ENCODE measurements around the gene ZEB2.

Gene ZEB2

DNA sequence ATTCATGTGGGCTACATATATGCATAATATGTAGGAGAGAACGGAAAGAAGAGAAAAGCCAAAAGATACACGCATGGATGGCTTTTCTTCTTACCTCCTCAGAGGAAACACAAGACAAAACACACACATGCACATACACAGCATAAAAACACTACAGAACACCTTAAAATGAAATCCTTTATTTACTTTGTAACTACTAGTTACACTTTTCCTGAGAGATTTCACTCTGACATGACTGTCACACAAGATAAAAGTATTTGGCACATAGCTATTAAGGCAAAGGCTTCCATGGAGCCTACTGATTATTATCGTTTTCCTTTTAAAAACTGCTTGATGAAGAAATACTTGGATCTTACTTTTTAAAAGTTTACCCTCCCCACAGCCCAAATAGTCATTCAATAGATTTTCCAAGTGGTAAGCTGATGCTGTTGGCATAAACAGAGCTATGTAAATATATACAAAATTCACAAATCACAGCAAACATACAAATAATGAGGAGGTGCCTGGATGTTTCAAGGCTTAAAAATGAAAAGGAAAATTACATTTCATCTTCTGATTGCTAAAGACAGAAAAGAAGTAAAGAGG is 8.6 kb downstream of the ZEB2 start:
- peak overlapping the region; percentile 86 for H3K4me3 ChIP-seq (ENCODE audit: low read length)
- H3K36me3 ChIP-seq (ENCODE audit: control insufficient read depth, insufficient read depth, low read length, severe bottlenecking), result peaks cover 4% of the 10 kb centered on the region
- no peak for DNase-seq (ENCODE audit: low read depth)
- peak overlapping the region; percentile 99 for H3K9ac ChIP-seq (ENCODE audit: low read length)
- H3K4me1 ChIP-seq (ENCODE audit: control insufficient read depth, insufficient read depth, low read length), result peaks cover 82% of the 10 kb centered on the region
- no peaks in the 10 kb centered on the region for H3K9me3 ChIP-seq (ENCODE audit: control insufficient read depth, low read length)
- no peaks in the 10 kb centered on the region for H3K27me3 ChIP-seq (replicated peaks; ENCODE audit: control insufficient read depth, insufficient read depth, low read length)

DNA sequence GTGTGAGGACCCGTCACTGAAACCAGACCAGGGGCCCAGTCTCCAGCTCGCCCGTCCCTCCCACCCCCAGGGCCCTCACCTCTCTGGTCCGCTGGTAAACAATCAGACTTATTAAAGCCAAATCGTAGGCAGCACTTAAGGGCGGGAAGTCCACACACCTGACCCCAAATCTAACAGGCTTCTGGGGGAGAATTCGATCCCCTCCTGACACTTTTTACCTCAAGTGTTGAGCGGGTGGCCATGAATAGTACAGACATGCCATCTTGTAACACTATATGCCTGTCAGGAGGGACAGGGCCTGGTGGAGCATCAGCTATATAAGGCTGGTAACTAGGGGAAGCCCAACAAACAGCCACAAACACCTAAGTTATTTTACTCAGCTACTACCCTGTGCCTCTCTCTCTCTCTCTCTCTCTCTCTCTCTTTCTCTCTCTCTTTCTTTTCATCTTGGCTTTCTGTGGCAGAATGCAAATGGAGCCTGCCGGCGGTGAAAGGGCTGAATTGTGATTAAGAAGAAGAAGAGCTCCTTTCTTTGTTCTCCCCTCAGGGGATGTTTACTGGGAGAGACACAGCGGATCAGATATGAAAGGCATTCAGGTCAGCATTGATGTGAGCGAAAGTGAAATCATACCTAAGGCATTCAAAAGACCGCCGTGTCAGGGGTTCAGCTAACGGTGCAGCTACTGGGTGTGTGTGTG is 9.5 kb downstream of the ZEB2 start:
- Histone ChIP-seq H3K36me3 (ENCODE audit: control insufficient read depth, insufficient read depth, low read length, severe bottlenecking) (peaks cover 4% of the 10 kb centered on the region), H3K9me3 (ENCODE audit: control insufficient read depth, low read length) (no peaks in the 10 kb centered on the region), H3K27me3 (replicated peaks; ENCODE audit: control insufficient read depth, insufficient read depth, low read length) (no peaks in the 10 kb centered on the region), H3K9ac (ENCODE audit: low read length) (peak overlapping the region; percentile 99), H3K4me3 (ENCODE audit: low read length) (peak overlapping the region; percentile 86), H3K4me1 (ENCODE audit: control insufficient read depth, insufficient read depth, low read length) (peaks cover 91% of the 10 kb centered on the region)
- no peak for DNase-seq (ENCODE audit: low read depth)

DNA sequence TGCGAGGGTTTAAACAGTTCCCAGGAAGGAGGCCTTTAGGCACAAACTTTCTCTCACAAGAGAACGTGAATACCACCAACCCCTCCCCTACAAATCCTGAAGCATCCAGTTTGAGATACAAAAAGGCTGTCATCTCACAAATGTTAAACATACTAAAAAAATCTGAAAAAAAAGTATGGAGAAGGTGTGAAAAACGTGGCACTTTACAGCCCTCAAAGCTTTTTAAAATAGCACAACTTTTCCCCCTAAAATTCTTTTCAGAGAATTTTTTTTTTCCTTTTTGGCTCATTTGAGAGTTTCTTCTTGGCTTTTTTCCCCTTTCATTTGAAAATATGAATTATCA is 10.1 kb downstream of the ZEB2 start:
- peak overlapping the region; percentile 99 for H3K9ac ChIP-seq (ENCODE audit: low read length)
- H3K27me3 ChIP-seq (replicated peaks; ENCODE audit: control insufficient read depth, insufficient read depth, low read length), result no peaks in the 10 kb centered on the region
- no peak for DNase-seq (ENCODE audit: low read depth)
- peak overlapping the region; percentile 74 for H3K4me3 ChIP-seq (ENCODE audit: low read length)
- no peaks in the 10 kb centered on the region for H3K9me3 ChIP-seq (ENCODE audit: control insufficient read depth, low read length)
- peaks cover 95% of the 10 kb centered on the region for H3K4me1 ChIP-seq (ENCODE audit: control insufficient read depth, insufficient read depth, low read length)
- H3K36me3 ChIP-seq (ENCODE audit: control insufficient read depth, insufficient read depth, low read length, severe bottlenecking), result peaks cover 4% of the 10 kb centered on the region

DNA sequence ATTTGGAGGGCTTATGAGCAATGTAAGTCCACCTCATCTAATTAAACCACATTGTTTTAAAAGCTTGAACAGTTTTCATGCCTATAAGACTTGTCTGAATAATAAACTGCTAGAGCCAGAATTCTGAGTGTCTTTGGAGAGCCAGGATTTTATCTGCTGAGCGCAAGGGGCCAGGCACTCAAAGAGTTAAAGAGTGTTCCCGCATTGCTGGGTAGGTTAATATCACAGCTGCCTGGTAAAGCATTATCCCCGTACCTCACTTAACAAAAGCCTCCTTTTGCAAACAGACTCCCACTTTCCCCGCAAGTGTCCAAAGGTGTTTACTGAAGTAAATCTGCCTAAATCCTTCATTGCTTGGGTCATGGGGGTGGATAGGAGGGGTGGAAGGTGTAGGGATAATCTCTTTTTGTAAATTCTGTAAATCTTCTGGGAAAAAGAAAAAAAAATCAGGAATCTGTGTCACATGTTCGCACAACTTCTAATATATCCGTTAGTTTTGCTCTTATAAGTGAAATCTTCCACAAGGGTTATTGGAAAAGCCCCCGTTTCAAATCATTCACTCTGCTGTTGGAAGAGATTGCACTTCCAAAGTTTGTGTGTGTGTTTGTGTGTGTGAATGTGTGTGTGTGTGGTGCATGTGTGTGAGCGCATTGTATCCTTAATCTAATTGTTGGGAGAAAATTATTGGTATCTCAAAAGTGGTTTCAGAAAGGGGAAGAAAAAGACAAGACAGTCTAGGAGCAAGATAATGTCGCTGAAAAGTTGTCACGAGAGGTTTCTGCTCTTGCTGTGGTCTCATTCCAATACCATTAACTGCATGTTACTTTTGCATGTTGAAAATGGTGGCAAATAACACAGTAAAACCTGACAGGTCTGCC is 10.7 kb downstream of the ZEB2 start:
- H3K4me1 ChIP-seq (ENCODE audit: control insufficient read depth, insufficient read depth, low read length), result peaks cover 95% of the 10 kb centered on the region
- no peak for DNase-seq (ENCODE audit: low read depth)
- peak overlapping the region; percentile 99 for H3K9ac ChIP-seq (ENCODE audit: low read length)
- no peaks in the 10 kb centered on the region for H3K9me3 ChIP-seq (ENCODE audit: control insufficient read depth, low read length)
- no peaks in the 10 kb centered on the region for H3K27me3 ChIP-seq (replicated peaks; ENCODE audit: control insufficient read depth, insufficient read depth, low read length)
- peak overlapping the region; percentile 74 for H3K4me3 ChIP-seq (ENCODE audit: low read length)
- H3K36me3 ChIP-seq (ENCODE audit: control insufficient read depth, insufficient read depth, low read length, severe bottlenecking), result peaks cover 4% of the 10 kb centered on the region

DNA sequence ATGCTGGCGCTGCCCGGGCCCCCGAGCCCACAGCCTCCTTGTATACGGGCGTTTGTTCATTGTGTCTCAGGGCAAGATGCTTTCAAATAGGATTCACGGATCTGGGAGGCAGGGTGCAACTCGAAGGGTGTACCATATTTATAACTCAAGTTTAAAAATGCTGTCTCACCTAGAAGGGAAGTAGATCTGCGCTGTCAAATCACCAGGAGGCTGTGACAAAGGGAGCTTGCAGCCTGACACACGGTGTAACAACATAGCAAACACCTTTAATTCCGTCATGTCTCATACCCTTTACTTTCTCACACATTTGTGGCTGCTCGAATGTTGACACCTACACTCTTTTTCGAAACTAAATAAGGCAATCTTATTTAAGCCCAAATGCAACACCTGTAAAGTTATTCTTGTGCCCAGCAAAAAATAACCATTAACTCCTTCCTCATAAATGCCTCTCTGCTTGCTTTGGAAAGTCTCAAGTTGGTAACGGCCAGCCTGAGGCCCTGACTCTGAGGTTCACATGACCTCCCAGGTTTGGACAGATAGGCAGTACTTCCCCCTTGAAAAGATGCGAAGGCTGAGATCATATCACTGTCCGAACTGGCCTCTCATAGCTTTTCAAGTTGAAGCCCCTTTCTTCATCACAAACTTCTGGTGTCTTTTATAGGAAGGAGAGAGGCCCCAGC is 11.6 kb downstream of the ZEB2 start:
- no peak for DNase-seq (ENCODE audit: low read depth)
- H3K9me3 ChIP-seq (ENCODE audit: control insufficient read depth, low read length), result no peaks in the 10 kb centered on the region
- peaks cover 98% of the 10 kb centered on the region for H3K4me1 ChIP-seq (ENCODE audit: control insufficient read depth, insufficient read depth, low read length)
- H3K4me3 ChIP-seq (ENCODE audit: low read length), result peak overlapping the region; percentile 74
- no peaks in the 10 kb centered on the region for H3K27me3 ChIP-seq (replicated peaks; ENCODE audit: control insufficient read depth, insufficient read depth, low read length)
- peak overlapping the region; percentile 99 for H3K9ac ChIP-seq (ENCODE audit: low read length)
- peaks cover 4% of the 10 kb centered on the region for H3K36me3 ChIP-seq (ENCODE audit: control insufficient read depth, insufficient read depth, low read length, severe bottlenecking)

DNA sequence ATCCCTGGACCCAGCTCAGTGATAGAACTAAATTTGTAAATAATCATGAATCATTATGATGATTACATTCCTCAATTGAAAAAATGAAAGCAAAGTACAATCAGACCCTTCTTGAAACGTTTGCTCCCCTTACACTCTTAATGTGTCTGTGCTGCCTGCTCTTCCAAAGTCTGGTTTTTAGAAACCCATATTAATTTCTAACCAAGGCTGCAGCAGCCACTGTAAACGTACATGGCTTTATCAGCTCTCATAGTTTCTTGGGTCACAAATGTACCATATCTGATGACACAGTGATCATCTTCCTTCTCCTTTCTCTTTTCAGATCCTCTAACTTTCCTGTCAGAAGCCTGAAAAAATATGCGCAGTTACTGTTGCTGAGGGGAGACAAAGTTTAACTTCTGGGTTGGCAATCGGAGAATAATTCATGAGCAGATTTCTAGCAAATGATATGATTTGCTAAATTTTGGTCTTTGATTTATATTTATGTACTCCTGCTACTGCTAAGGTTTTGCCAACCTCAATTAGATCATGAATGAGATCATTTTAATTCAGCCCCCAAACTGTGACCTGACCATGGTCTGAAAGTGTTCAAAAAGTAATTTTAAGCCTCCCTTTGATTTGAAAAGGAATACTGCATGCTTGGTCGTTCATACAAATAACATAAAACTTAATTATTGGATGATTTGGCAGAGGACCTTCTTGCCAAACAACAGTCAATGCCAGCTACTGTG is 12.3 kb downstream of the ZEB2 start:
- no peak for DNase-seq (ENCODE audit: low read depth)
- Histone ChIP-seq H3K4me1 (ENCODE audit: control insufficient read depth, insufficient read depth, low read length) (peaks cover 98% of the 10 kb centered on the region), H3K36me3 (ENCODE audit: control insufficient read depth, insufficient read depth, low read length, severe bottlenecking) (no peaks in the 10 kb centered on the region), H3K9me3 (ENCODE audit: control insufficient read depth, low read length) (no peaks in the 10 kb centered on the region), H3K27me3 (replicated peaks; ENCODE audit: control insufficient read depth, insufficient read depth, low read length) (no peaks in the 10 kb centered on the region), H3K4me3 (ENCODE audit: low read length) (peak overlapping the region; percentile 74), H3K9ac (ENCODE audit: low read length) (peak overlapping the region; percentile 99)

DNA sequence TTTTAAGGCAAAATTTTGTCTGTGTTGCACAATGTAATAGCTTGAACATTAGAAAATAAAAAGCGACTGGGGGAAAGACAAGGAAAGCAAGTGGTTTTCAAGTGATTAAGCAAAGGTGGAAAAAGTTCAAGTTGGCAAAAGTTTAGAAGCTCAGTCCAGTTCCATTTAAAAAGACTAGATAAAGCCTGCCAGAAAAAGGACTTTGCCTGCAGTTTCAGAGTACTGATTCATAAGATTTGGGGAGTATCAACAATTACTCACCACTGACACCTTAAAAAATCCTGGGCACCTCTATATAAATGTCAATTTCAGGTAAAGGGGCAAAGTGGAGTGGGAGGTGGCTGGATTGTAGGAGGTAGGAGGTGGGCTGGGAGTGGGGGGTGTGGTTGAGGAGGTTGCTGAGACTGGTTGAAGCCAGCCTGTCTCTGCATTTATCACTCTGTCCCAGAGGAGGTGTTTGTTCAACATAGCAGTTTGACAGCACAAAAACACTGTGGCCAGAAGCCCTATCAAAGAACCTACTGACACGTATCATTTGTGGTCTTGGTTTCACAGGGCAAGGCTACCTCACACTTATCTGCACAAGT is 14.6 kb downstream of the ZEB2 start:
- no peaks in the 10 kb centered on the region for H3K27me3 ChIP-seq (replicated peaks; ENCODE audit: control insufficient read depth, insufficient read depth, low read length)
- peaks cover 98% of the 10 kb centered on the region for H3K4me1 ChIP-seq (ENCODE audit: control insufficient read depth, insufficient read depth, low read length)
- peak overlapping the region; percentile 99 for H3K9ac ChIP-seq (ENCODE audit: low read length)
- peak; percentile 41 for DNase-seq (ENCODE audit: low read depth)
- H3K36me3 ChIP-seq (ENCODE audit: control insufficient read depth, insufficient read depth, low read length, severe bottlenecking), result peaks cover 10% of the 10 kb centered on the region
- H3K4me3 ChIP-seq (ENCODE audit: low read length), result peak overlapping the region; percentile 74
- no peaks in the 10 kb centered on the region for H3K9me3 ChIP-seq (ENCODE audit: control insufficient read depth, low read length)

DNA sequence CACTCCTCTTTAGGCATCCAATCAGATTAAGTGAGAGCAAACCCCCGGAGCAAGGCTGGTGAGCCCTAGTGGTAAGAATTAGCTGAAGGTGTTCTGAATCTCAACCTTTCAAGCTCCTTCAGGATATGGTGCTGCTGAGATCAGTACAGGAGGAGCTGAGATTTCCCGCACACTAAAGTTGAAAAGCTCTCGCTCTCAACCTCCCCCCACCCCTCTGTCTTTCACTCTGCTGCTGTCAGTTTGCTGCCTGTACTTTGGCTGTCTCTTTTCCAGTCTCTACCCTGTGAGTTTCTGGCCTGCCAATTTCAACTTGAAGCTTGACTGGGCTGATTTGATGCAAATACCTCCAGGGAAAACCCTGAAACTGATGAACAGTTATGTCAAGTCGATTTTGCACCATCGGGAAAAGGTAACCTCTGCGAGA is 15.7 kb downstream of the ZEB2 start:
- Histone ChIP-seq H3K27me3 (replicated peaks; ENCODE audit: control insufficient read depth, insufficient read depth, low read length) (no peaks in the 10 kb centered on the region), H3K9me3 (ENCODE audit: control insufficient read depth, low read length) (no peaks in the 10 kb centered on the region), H3K4me1 (ENCODE audit: control insufficient read depth, insufficient read depth, low read length) (peaks cover 88% of the 10 kb centered on the region), H3K36me3 (ENCODE audit: control insufficient read depth, insufficient read depth, low read length, severe bottlenecking) (peaks cover 19% of the 10 kb centered on the region), H3K4me3 (ENCODE audit: low read length) (peak overlapping the region; percentile 61), H3K9ac (ENCODE audit: low read length) (peak overlapping the region; percentile 99)
- DNase-seq (ENCODE audit: low read depth), result no peak

DNA sequence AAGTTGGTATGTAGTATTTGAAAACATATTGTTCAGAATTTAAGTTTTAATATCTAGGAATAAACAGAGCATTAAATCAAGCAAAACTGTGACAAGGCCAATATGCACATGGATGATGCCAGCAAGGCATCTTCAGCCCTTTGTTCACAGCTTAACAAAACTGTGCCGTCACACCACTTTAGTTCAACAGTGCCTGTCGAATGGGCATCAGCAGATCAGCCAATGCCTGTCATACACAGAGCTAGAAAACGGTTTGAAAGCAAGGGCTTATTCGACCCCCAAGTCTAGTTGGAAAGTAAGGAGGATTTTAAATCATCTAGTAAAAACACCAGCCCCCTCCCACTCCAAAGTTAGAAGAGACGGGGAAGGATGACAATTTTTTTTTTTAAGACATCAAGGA is 16.7 kb downstream of the ZEB2 start:
- Histone ChIP-seq H3K4me1 (ENCODE audit: control insufficient read depth, insufficient read depth, low read length) (peaks cover 82% of the 10 kb centered on the region), H3K9ac (ENCODE audit: low read length) (peak overlapping the region; percentile 99), H3K27me3 (replicated peaks; ENCODE audit: control insufficient read depth, insufficient read depth, low read length) (no peaks in the 10 kb centered on the region), H3K4me3 (ENCODE audit: low read length) (peak overlapping the region; percentile 61), H3K9me3 (ENCODE audit: control insufficient read depth, low read length) (no peaks in the 10 kb centered on the region), H3K36me3 (ENCODE audit: control insufficient read depth, insufficient read depth, low read length, severe bottlenecking) (peaks cover 29% of the 10 kb centered on the region)
- DNase-seq (ENCODE audit: low read depth), result no peak

DNA sequence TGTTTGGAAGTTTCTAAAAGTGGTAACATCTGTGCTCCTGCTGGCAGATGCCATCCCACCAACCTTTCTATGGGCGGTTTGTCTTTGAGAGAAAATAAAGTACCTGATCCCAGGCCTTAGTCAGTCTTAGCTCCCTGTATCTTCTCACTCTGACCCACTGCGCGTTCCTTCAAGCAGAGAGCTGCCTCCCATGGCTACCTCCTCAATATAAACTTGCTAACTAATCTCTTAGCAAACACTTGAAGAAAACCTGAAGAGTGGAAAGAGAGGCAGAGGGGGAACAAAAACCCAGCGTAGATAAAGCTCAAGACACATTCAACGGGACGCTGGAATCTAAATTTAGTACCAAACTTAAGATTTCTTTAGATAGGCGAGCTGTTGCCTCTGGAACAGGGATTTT is 17.6 kb downstream of the ZEB2 start:
- H3K9me3 ChIP-seq (ENCODE audit: control insufficient read depth, low read length), result no peaks in the 10 kb centered on the region
- peaks cover 73% of the 10 kb centered on the region for H3K4me1 ChIP-seq (ENCODE audit: control insufficient read depth, insufficient read depth, low read length)
- no peak overlapping the region for H3K9ac ChIP-seq (ENCODE audit: low read length)
- no peak for DNase-seq (ENCODE audit: low read depth)
- H3K4me3 ChIP-seq (ENCODE audit: low read length), result no peak overlapping the region
- H3K27me3 ChIP-seq (replicated peaks; ENCODE audit: control insufficient read depth, insufficient read depth, low read length), result no peaks in the 10 kb centered on the region
- peaks cover 31% of the 10 kb centered on the region for H3K36me3 ChIP-seq (ENCODE audit: control insufficient read depth, insufficient read depth, low read length, severe bottlenecking)

Measured in adipocyte (in vitro differentiated cells).